ENCODE results near the gene ATP5IF1. TPM values are rescaled to one million over a fixed set of nuclear protein-coding genes. Genes with fewer than 3 reads are reported as not detected.

The ATP5IF1 gene
- total RNA-seq, 1 donor from 2014 or later: 92.2 TPM

DNA sequence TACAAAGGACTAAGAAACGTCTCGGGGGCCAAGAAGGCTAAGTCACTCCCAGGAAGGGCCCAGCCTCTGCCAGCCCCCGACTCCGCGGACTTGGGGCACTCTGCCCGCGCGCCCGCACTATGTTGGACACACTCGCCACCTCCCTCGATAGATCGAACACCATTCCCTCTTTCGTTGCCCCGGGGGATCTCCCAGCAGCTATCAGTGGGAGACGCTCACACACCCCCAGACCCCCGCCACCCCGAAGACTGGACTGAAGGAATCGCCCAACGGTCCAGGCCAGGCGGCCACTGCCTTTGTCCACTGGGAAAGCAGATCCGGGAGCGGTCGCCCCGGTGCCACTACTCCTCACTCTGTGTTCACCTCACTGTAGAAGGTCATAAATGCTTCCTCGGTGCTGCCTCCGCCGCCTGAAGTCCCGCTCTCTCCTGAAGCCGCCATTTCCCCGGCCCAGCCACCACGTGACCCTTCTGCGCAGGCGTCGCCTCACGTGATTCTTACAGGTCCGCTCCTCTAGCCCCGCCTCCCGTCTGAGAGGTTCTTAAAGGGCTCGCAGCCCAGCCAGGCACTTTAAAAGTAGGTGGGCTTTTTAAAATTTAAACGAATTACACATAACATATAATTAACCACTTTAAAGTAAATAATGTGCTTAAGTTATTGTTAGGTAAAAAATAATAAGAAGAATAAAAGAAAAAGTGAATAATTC, 3.2 kb upstream of the ATP5IF1 start, which contains the start of gene DNAJC8:
Gene DNAJC8, minus strand, starts transcription at position 472 of the 706 bp plus-strand sequence. Its CDS starts 31 bp downstream, at position 441.
- intact Hi-C loops (cut with DNase I): no loop called here
- ATAC-seq (peak; percentile 88), DNase-seq (ENCODE audit: low spot score) (peak; percentile 97)

DNA sequence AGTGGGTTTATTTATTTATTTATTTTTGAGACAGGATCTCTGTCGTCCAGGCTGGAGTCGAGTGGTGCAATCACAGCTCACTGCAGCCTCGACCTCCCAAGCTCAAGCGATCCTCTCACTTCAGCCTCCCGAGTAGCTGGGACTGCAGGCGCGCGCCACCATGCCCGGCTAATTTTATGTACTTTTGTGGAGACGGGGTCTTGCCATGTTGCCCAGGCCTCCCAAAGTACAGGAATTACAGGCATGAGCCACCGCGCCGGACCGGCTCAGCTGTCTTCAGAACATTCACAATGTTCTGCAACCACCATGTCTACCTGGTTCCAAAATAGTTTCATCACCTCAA, 2.7 kb upstream of the ATP5IF1 start:
- ATAC-seq: no peak
- no peak for DNase-seq (ENCODE audit: low spot score)
- intact Hi-C loops (cut with DNase I): no loop called here

DNA sequence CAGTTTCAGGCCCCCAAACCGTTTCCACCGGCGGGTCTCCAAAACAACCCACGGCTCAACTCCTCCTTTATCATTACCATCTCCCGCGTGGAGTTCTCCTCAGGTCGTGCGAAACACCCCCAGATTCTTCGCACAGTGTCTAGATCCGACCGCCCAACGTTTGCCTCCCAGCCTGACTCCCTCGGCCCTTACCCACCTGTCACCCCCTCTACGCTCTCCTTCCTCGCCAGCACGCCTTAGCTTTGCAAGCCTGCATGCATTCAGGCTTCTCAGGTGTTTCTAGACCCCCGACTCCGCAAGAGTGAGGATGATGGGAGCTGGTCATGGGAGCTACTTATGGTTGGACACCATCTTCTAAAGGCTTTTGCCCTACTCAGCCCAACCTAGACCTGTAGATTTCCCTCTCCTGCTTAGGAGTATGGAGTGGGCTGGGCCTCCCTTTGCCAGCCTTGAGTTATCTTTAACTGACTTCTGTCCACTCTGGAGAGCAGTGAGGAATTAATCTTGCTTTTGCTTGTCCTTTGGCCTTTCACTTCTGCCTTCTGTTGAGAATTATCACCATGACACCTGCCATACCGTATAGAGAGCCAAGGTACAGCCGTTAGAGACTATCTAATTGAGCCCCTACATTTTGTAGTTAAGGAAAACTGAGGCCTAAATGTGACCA, 865 bp downstream of the ATP5IF1 start:
- DNase-seq (ENCODE audit: low spot score) (no peak), ATAC-seq (no peak)
- intact Hi-C loops (cut with DNase I): no loop called here

DNA sequence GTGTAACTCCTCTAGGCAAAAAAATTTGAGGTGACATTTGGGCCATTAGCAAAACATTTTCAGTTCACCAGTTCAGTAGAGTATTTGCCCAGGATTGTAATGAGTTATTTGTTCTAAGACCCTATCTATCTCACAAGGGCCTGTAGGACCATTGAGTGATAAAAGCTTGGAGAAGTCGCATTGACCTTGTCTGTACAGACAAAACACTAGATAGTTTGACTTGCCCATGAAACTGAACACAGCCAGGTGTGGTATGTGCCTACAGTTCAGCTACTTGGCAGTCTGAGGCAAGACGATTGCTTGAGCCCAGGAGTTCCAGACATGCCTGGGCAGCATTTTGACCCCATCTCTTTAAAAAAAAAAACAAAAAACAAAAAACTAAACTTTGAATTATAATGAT, 3.1 kb downstream of the ATP5IF1 start:
- ATAC-seq: no peak
- intact Hi-C loops (cut with DNase I): no loop called here
- no peak for DNase-seq (ENCODE audit: low spot score)

DNA sequence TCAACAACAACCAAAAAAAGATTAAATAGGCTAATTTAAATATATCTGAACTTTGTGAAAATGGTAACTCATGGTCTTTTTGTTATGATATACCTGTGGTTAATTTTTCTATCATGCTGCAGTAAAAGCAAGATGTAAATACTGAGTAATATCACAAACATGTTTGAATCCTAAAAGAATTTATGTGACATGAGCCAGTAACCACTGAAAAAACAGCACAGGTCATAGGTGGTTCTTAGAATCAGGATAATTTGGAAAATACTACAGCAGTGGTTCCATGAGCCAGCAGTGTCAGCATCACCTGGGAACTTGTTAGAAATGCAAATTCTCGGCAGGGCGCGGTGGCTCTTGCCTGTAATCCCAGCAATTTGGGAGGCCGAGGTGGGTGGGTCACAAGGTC, 4.1 kb downstream of the ATP5IF1 start:
- intact Hi-C loops (cut with DNase I): no loop called here
- DNase-seq (ENCODE audit: low spot score): no peak
- no peak for ATAC-seq

DNA sequence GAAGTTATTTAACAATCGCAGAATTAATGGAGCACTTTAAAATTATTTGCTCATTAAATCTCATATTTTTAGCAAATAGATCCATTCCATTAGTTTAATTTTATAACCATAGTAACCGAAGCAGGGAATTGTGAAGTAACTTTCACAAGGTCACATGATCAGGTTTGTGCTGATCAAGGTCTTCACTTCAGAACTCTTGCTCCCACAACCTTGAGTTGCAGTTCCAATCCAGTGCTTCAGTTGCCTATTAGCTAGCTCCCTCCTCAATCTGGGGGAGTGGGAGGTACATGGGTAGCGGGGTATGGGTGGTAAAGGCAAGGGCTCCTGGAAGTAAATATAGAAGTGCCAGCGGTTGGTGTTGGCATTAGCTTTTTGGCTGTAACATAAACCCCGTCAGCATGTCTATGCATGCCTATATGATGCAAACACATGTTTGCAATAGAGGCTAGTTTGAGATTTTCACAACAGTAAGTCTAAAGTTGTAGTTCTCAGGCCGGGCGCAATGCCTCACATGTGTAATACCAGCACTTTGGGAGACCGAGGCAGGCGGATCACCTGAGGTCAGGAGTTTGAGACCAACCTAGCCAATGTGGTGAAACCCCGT, 5.8 kb downstream of the ATP5IF1 start:
- ATAC-seq (no peak), DNase-seq (ENCODE audit: low spot score) (no peak)
- intact Hi-C loops (cut with DNase I): no loop called here

DNA sequence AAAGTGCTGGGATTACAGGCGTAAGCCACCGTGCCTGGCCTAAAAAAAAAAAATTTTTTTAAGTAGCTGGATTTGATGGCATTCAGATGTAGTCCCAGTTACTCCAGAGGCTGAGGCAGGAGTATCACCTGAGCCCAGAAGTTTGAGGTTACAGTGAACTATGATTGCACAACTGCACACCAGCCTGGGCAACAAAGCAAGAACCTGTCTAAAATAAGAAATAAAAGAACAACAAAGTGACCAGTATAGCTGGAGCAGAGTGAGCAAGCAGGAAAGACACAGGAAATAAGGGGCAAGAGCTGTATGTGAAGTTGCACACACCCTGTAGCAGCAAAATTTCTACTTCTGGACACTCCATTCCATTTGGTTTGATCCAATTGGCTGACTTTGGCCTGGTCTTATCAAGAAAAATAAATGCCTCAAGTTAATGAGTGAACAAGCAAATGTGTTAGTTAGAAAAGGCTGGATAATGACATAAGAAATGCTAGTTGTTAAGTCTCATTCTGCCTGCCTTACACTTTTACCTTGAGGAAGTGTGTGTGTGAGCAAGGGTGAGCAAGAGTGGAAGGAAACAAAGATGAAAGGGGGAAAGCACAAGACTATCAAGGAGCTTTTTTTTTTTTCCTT, 7.9 kb downstream of the ATP5IF1 start:
- intact Hi-C loops (cut with DNase I): no loop called here
- DNase-seq (ENCODE audit: low spot score) (no peak), ATAC-seq (no peak)

DNA sequence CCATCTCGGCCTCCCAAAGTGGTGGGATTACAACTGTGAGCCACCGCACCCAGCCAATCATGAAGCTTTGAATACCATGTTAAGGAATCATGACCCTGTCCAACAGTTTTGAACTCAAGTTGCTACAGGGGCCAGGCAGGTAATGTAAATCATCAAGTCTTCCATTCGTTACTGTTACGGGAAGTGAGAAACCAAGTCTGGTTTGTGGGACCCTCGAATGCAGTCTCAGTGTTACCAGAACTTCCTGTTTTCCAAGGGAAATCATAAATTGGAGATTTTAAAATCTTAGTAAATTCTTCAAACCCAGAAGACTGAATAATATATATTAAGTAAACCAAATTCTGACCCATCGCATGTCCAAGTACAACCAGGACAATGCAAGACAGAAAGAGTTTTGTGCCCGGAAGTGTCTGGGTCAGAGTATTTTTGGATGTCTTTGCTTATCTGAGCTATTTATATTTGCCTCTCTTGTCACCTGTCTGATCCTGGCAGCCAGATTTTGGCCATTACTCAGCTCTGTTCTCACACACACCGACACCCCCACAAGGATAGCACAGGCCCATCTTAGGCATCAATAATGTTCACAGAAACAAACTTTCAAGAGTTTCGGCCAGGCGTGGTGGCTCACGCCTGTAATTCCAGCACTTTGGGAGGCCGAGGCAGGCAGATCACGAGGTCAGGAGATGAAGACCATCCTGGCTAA, 8.8 kb downstream of the ATP5IF1 start:
- no peak for ATAC-seq
- no peak for DNase-seq (ENCODE audit: low spot score)
- intact Hi-C loops (cut with DNase I): no loop called here

DNA sequence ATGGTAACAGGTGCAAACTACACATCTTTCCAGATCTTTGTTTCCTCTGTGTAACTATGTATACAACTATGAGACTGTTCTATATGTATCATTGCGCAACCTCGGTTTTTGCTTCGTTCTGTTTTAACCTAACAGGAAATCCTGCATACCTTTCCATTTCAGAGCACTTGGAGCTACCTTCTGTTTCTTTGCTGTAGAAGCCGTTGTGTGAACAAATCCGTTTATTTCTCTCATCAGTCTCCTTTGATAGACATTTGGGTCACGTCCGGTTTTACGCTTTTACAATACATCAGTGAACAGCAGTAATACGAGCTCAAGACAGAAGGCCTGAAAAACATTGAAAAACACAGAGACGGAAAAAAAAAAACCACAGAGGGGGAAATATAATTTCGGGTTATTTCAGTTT, 10.5 kb downstream of the ATP5IF1 start:
- intact Hi-C loops (cut with DNase I): no loop called here
- no peak for ATAC-seq
- DNase-seq (ENCODE audit: low spot score): no peak

DNA sequence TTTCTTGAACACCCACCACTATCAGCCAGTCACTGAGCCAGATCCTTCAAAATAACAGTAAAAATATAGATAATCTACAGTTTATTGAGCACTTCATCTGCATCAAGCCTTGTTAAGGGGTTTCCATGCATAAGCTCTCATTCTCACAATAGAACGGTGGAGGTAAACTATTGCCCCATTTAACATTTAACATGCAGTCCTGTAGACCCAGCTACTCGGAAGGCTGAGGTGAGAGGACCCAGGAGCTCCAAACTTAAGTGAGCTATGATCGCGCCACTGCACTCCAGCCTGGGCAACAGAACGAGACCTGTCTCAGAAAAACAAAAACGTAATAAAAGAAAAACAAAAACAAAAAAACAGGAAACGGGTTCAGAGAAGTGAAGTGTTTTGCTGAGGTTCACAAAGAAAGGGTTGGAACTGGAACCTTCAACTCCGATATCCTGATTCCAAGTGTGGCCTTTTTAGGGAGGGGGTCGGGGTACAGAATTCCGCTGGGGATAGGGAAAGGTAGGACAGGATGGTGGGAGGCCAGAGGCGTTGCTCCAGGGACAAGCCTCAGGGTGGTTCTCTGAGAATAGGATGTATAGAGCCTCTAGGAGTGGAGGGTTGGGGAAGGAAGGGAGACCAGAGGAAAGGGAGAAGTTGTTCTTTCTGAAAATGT, 11.8 kb downstream of the ATP5IF1 start:
- DNase-seq (ENCODE audit: low spot score) (no peak), ATAC-seq (peak; percentile 2)
- intact Hi-C loops (cut with DNase I): no loop called here

DNA sequence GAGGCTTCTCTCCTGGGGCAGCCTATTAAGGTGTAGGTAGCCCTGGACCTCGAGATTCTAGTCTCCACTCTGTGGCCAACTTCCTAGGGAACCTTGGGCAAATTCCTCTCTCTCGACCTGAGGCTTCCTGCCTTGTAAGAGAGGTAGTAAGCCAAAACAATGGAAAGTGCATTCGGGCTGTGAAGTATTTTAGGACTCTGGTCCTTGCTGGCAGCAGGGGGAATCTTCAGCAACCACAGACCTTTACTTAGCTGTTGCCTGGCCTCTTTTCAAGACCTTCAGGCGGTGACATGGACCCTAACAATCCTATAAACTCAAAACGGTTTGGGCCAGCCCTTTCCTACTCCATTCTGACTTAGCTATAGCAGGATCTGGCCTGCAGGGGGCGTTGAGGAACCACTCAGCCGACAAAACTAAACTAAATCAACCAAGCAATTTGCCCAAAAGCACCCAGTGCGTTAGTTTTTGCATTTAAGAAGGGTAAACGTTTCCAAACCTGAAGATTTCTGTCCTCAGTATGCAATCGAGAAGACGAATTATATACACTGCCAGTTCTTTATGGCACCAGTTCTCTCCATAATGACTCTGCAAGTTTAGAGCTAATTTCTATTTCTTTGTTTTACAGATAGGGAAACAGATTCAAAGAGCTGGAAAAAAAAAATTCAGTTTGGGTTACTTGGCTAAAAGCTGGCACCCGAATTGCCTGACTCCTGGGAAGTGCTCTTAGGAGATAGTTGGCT, 12.5 kb downstream of the ATP5IF1 start:
- DNase-seq (ENCODE audit: low spot score) (peak; percentile 88), ATAC-seq (peak; percentile 68)
- intact Hi-C loops (cut with DNase I): no loop called here

DNA sequence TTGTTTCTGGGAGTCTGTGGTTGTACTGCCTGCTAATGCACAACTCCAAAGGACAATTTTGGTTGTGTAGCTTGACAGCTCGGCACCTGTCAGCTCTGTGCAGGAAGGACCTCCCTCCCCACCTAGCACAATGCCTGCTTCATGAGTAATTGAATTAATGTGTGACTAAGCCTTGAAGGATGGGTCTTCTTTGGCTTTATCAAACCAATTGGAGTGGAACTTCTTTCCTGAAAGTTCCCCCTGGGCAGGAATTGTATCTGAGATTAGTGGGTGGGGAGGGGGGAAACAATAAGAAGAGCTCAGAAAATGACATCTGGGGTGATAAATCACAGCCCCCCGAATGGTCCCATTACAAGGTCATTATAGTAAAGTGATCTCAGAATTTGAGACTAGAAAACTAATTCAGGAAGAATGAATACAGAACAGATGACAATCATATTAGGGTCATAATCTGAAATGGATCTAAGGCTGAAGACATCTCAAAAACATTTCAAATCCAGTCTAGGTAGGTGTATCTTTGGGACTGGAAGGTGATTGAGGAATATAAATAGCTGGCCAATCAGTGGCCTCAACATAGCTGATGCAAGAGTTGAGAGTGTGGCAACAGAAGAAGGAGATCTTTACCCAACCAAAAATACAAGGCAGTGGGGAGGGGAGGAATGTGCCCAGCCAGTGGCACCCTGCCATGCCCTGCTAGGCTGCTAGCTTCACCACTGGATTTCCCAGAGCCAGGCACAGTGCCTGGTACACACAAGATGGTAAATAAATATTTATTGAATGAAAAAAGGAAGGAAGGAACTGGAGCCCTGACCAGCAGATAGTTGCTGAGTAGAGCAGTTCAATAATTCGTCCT, 13.3 kb downstream of the ATP5IF1 start:
- intact Hi-C loops (cut with DNase I): no loop called here
- ATAC-seq (no peak), DNase-seq (ENCODE audit: low spot score) (no peak)

DNA sequence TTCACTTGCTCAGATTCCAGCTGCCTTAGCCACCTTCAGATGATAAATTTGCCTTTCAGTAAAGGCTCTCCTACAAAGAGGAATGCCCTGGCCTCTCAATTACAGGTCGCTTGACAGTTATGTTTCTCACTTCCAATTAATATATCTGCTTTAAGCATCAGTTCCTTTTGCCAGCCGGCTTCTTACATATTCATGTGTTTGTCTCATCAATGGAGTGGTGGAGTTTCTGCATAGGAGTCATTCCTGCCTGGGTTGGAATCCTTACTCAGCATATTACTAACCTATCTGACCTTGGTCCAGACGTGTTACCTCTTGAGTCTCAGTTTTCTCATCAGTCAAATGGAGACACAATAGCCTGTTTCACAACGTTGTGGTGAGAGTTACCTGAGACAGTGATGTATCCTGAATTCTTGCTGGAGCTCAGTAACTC, 14.0 kb downstream of the ATP5IF1 start:
- intact Hi-C loops (cut with DNase I): no loop called here
- ATAC-seq (no peak), DNase-seq (ENCODE audit: low spot score) (no peak)

DNA sequence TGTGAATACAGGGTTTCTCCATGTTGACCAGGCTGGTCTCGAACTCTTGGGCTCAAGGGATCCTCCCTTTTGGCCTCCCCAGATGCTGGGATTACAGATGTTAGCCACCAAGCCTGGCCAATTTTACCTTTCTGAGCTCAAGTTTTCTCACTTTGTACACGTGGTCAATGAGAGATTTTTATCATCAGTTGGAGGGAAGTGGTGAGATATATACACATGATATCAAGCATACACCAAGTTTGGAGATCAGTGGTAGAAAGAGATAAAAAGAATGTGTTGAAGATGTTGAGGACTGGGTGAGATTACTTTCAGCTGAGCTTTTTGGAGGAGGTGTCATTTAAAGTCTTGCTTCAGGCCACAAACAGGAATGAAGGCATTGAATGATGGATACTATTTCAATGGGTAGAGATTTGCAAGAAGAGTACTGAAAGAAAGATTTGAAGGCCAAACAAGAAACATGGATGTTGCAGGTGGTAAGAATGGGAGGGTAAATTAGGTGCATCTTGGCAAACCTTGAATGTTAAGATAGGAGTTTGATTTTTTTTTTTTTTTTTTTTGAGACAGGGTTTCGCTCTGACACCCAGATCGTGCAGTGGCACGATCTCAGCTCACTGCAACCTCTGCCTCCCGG, 20.4 kb downstream of the ATP5IF1 start:
- intact Hi-C loops (cut with DNase I): no loop called here
- ATAC-seq (no peak), DNase-seq (ENCODE audit: low spot score) (no peak)

DNA sequence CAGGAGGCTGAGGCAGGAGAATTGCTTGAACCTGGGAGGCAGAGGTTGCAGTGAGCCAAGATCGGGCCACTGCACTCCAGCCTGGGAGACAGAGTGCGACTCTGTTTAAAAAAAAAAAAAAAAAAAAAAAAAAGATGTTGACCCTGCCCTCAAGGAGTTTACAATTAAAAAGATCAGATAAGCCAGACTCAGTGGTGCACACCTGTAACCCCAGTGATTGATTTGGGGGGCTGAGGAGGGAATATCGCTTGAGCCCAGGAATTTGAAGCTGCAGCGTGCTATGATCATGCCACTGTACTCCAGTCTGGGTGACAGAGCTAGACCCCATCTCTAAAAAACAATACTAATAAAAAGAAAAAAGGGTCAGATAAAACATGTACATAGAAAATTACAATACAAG, 21.8 kb downstream of the ATP5IF1 start:
- ATAC-seq (no peak), DNase-seq (ENCODE audit: low spot score) (no peak)
- intact Hi-C loops (cut with DNase I): no loop called here

DNA sequence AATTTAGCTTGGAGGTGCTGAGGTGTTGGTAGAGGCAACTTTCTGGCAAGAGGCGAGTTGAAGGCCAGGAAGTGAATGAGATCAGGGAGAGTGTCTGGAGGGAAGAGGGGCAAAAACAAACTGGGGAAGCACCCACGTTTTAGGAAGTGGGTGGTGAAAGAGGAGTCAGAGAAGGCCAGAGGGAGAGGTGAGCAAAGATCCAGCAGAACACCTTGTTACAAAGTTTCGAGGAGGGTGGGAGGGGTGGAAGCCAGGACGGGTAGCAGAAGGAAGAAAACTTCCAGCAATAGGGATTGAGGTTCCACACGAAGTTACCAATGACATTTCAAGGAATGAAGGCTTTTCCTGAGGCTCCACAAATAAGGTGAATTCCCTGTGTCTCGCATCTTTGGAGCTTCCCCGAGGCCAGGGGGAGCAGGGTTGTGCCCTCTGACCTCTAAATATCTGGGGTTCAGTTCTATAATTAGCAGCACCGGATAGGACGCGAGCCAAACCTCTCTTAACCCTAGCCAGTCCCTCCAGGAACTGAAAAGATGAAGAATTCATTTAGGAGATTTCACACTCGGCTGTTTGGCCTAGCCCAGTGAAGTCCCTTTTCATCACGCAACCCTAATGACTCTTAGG, 22.8 kb downstream of the ATP5IF1 start:
- ATAC-seq: no peak
- intact Hi-C loops (cut with DNase I): no loop called here
- no peak for DNase-seq (ENCODE audit: low spot score)
